IPS-18c (cell line): ENCODE results near the gene ZNF81.
"Not testable (repeated sequence)": the region's sequence is repeated elsewhere in the genome, so short reads cannot be mapped to it uniquely, and the experiment has no call there.

Experiments used
- H3K4me3 ChIP-seq: 2 replicates; pipeline ENCODE4 v1.7.0; 2013; ENCODE audit warnings: low read depth, mild to moderate bottlenecking, low read length, moderate library complexity; ENCODE audit not compliant: insufficient read depth
- H3K9me3 ChIP-seq: one replicate; pipeline ENCODE4 v1.6.1; 2013; ENCODE audit warnings: mild to moderate bottlenecking, low read length, moderate library complexity; ENCODE audit not compliant: control insufficient read depth, insufficient read depth

The ZNF81 gene

GRCh38 chrX:47879463-47879862 is 42.8 kb downstream of the ZNF81 start:
- Histone ChIP-seq H3K4me3 (no peak overlapping the region), H3K9me3 (peaks cover 6% of the 10 kb centered on the region)

GRCh38 chrX:47880927-47881326 is 44.2 kb downstream of the ZNF81 start:
- Histone ChIP-seq H3K4me3 (no peak overlapping the region), H3K9me3 (peaks cover 6% of the 10 kb centered on the region)

GRCh38 chrX:47885501-47885900 is 48.8 kb downstream of the ZNF81 start:
- H3K9me3 ChIP-seq, result peaks cover 6% of the 10 kb centered on the region
- H3K4me3 ChIP-seq, result no peak overlapping the region

- Histone ChIP-seq H3K9me3 (peaks cover 2% of the 10 kb centered on the region), H3K4me3 (no peak overlapping the region)
Measured at GRCh38 chrX:47898024-47898423, 61.3 kb downstream of the ZNF81 start.

GRCh38 chrX:47900833-47901232 is 64.1 kb downstream of the ZNF81 start:
- no peaks in the 10 kb centered on the region for H3K9me3 ChIP-seq

GRCh38 chrX:47902161-47902560 is 65.5 kb downstream of the ZNF81 start:
- H3K9me3 ChIP-seq, result no peaks in the 10 kb centered on the region

More at GRCh38 chrX:47900833-47901232, 64.1 kb downstream of the ZNF81 start:
- no peak overlapping the region for H3K4me3 ChIP-seq

GRCh38 chrX:47915886-47916493 is 79.3 kb downstream of the ZNF81 start:
- Histone ChIP-seq H3K9me3 (peaks cover 20% of the 10 kb centered on the region), H3K4me3 (no peak overlapping the region)

More at GRCh38 chrX:47902161-47902560, 65.5 kb downstream of the ZNF81 start:
- no peak overlapping the region for H3K4me3 ChIP-seq

GRCh38 chrX:47918274-47918673 is 81.6 kb downstream of the ZNF81 start:
- Histone ChIP-seq H3K9me3 (peaks cover 18% of the 10 kb centered on the region), H3K4me3 (no peak overlapping the region)

- H3K4me3 ChIP-seq, result no peak overlapping the region
- no peaks in the 10 kb centered on the region for H3K9me3 ChIP-seq
Measured at GRCh38 chrX:47927212-47927611, 90.5 kb downstream of the ZNF81 start.

- not testable (repeated sequence) for H3K4me3 ChIP-seq, H3K9me3 ChIP-seq
Measured at GRCh38 chrX:47931970-47932369, 95.3 kb downstream of the ZNF81 start.

- Histone ChIP-seq H3K4me3 (no peak overlapping the region), H3K9me3 (no peaks in the 10 kb centered on the region)
Measured at GRCh38 chrX:47933946-47934345, 97.2 kb downstream of the ZNF81 start.

GRCh38 chrX:47936224-47936939 is 99.7 kb downstream of the ZNF81 start:
- Histone ChIP-seq H3K9me3 (no peaks in the 10 kb centered on the region), H3K4me3 (no peak overlapping the region)

GRCh38 chrX:47936940-47937317 is 100.2 kb downstream of the ZNF81 start:
- no peaks in the 10 kb centered on the region for H3K9me3 ChIP-seq
- no peak overlapping the region for H3K4me3 ChIP-seq

- peaks cover 5% of the 10 kb centered on the region for H3K9me3 ChIP-seq
Measured at GRCh38 chrX:47940448-47940847, 103.7 kb downstream of the ZNF81 start.

GRCh38 chrX:47941423-47941822 is 104.7 kb downstream of the ZNF81 start:
- Histone ChIP-seq H3K4me3 (no peak overlapping the region), H3K9me3 (peaks cover 5% of the 10 kb centered on the region)

More at GRCh38 chrX:47940448-47940847, 103.7 kb downstream of the ZNF81 start:
- no peak overlapping the region for H3K4me3 ChIP-seq

- H3K9me3 ChIP-seq, H3K4me3 ChIP-seq: not testable (repeated sequence)
Measured at GRCh38 chrX:47955295-47955694, 118.6 kb downstream of the ZNF81 start.

GRCh38 chrX:47956016-47956415 is 119.3 kb downstream of the ZNF81 start:
- no peak overlapping the region for H3K4me3 ChIP-seq
- H3K9me3 ChIP-seq, result peaks cover 2% of the 10 kb centered on the region

- H3K9me3 ChIP-seq, H3K4me3 ChIP-seq: not testable (repeated sequence)
Measured at GRCh38 chrX:47958206-47958605, 121.5 kb downstream of the ZNF81 start.
